Measurements from ENCODE around the gene CNN1.

DNA sequence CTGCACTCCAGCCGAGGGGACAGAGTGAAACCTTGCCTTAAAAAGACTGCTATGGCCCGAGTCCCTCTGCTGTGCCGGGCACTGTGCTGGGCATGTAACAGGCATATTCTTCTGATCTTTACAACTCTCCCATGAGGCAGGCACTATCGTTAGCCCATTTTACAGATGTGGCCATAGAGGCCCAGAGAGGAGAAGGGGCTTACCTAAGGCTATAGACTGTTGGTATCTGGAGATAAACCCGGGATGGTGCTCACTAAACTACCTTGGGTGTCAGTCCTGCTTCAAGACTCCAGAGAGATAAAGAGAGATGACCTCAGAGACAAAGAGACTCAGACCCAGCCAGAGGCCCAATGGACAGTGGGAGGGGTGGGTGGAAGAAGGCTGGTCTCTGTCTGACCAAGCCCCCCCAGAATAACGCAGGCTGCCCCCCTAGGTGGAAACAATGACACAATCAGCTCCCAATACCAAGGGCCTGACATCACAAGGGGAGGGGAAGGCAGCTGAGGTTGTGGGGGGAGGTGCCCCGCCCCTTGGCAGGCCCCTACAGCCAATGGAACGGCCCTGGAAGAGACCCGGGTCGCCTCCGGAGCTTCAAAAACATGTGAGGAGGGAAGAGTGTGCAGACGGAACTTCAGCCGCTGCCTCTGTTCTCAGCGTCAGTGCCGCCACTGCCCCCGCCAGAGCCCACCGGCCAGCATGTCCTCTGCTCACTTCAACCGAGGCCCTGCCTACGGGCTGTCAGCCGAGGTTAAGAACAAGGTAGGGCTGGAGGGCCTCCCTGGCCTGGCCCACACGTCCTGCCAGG, at the start of gene CNN1:
- no peak for TF ChIP-seq GATA2 (IDR thresholded peaks at IDR 0.05; ENCODE audit: low read depth, low read length)
- TF ChIP-seq GATA3 (IDR thresholded peaks at IDR 0.05; ENCODE audit: low read depth, low read length), result no peak

All from SH-SY5Y (cell line).